HG03469 (cell line): ENCODE results near the gene GPATCH2L.

Source experiments
- ATAC-seq: cut with Tn5 transposase; IDR thresholded peaks from one replicate; pipeline ENCODE4 v1.9.1; 2021; ENCODE audit warnings: mild to moderate bottlenecking, moderate library complexity, moderate number of reproducible peaks; ENCODE audit not compliant: unreplicated experiment

GPATCH2L gene

GRCh38 chr14:76252471-76252870 is 100.7 kb downstream of the GPATCH2L start:
- ATAC-seq, result no peak

DNA sequence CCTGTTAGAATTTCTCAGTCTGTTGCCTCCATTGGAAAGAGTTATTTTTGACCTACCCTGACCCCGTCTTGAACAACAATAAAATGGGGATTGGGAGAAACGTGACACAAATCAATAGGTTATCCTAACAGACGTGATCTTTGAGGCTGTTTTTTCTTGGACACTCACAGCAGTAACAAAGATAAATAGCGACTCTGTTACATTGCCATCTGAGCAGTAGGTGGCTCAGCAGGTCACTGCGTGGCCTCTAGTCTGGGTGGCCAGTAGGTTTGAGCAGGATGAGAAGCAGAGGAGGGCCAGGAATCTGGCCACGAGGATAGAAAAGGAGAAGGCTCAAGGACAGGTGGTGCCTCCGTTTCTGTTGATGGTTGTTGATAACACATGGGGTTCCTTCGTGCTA is 101.4 kb downstream of the GPATCH2L start:
- ATAC-seq, result no peak

DNA sequence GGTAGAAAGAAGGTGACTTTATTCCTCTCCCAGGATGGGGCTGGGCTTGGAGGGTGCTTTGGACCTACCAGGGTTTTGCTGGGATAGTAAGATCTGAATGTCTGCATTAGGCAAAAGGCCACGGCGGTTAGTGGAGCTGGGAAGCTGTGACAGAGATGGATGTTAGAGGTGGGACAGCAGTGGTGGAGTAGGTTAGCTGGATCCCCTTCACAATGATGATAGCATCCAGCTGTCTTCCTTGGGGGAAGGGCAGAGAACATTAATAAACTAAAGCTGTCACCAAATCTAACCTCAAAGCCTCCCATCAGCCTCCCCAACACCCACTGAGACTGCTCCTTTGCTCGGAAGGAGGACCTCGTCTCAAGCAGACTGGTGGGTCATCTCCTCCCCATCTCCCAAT is 104.8 kb downstream of the GPATCH2L start:
- no peak for ATAC-seq

GRCh38 chr14:76257111-76257803 is 105.5 kb downstream of the GPATCH2L start:
- no peak for ATAC-seq

DNA sequence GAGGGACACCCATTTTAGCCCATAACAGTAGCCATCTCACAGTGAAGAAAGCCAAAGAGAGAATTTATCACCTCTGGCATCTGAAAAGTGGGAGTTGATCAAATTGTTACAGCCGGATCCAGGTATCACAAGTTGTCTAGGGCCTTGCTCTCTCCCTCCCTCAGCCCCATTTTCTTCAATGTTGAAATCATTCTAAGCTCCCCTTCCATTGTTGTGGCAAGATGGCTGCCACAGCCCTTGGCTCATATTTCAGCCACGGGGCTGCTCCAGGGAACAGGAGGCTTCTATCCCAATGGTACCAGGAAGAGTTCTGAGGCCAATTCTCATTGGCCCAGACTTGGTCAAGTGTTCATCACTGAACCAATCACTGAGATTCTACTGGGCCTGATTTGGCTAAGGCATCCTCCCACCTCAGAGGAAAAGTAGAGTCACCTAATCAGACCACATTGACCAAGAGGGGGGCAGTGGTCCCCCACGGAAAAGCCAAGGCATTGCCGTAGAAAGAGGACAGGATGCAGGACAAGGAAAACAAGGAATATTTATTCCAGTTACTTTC is 106.2 kb downstream of the GPATCH2L start:
- no peak for ATAC-seq

DNA sequence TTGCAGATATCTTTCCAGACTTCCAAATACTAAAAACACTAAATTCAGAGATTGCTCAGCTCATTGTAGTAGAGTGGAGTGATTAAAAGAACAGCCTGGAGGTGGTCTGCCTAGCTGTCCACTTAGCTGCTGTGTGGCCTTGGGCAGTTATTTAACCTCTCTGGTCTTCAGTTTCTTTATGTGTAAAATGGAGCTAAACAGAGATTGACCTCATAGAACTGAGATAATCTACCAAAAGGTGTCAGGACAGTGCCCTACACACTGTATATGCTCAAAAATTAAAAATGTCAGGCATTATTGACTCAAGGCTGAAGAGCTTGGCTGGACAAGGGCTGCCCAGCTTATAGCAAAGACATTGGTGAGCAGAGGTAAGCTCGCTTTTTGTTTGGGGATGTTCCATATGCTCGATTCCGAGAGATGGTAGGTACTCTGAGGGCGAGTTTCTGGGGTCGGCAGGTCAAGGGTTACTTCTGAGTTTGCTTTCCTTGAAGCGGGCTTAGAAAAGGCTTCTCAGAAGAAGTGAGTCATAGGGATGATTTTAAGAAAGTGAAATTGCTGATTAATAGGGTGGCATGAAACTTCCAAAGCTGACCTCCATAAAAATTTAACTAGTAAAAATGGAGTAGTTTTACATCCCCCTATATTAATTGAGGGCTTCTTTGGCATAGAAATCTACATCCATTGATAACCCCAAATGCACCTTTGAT is 107.5 kb downstream of the GPATCH2L start:
- no peak for ATAC-seq

GRCh38 chr14:76260749-76261148 is 109.0 kb downstream of the GPATCH2L start:
- no peak for ATAC-seq

DNA sequence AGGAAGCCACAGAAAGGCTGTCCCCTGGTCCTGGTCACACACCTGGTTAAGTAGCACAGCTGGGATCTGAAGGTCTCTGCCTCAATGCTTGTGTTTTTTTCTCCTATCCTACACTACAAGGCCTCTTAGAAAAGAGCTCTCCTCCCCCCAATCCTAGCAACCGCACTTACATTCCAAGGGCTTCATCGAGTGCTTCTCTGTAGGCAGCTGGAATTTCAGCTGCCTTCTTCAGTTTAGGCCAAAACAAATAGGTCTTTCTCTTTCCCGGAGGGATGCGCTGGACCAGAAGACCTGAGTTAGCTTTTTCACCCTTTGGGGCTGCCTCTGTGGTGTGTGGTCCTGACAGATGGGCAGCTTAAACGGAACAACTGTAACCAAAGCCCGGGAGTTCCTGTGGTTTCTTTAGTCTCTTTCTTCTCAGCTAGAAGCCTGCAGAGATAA is 109.7 kb downstream of the GPATCH2L start:
- ATAC-seq, result no peak

GRCh38 chr14:76262641-76263040 is 110.9 kb downstream of the GPATCH2L start:
- no peak for ATAC-seq
